Activated T-helper 17 cell treated with anti-CD3 and anti-CD28 coated beads, Interleukin-2, amount 50 U/mL, for 72 hours (primary cell): ENCODE measurements around the gene NAGLU. TPM values are rescaled to one million over a fixed set of nuclear protein-coding genes. Genes with fewer than 3 reads are reported as not detected.

Experiments used
- ATAC-seq: fragments of 150-1000 bp; cut with Tn5 transposase; replicated peaks from 2 replicates; pipeline ENCODE4 v1.10.0; 2021; ENCODE audit warnings: mild to moderate bottlenecking, moderate library complexity
- H3K27ac Mint-ChIP-seq: one replicate; pipeline ENCODE4 v1.8.0; 2022; ENCODE audit warnings: mixed read lengths
- H3K27me3 Mint-ChIP-seq: one replicate; pipeline ENCODE4 v1.8.0; 2022; ENCODE audit warnings: mixed read lengths
- H3K36me3 Mint-ChIP-seq: one replicate; pipeline ENCODE4 v1.8.0; 2022; ENCODE audit warnings: low read depth, mild to moderate bottlenecking, mixed read lengths
- H3K4me1 Mint-ChIP-seq: one replicate; pipeline ENCODE4 v1.8.0; 2022; ENCODE audit warnings: mixed read lengths
- H3K4me3 Mint-ChIP-seq: one replicate; pipeline ENCODE4 v1.8.0; 2022; ENCODE audit warnings: mild to moderate bottlenecking, mixed read lengths
- H3K9me3 Mint-ChIP-seq: one replicate; pipeline ENCODE4 v1.8.0; 2022; ENCODE audit warnings: mixed read lengths
- total RNA-seq, 2 donors: library from RNA; stranded (reverse); gene quantifications; one replicate each; pipeline ENCODE4 v1.2.3, GENCODE V29; 2022

NAGLU gene
- total RNA-seq, 2 donors from 2014 or later = 8.4 to 11.0 TPM

- Mint-ChIP-seq H3K4me1 (peaks cover 18% of the 10 kb centered on the region), H3K36me3 (peaks cover 89% of the 10 kb centered on the region), H3K4me3 (no peak overlapping the region), H3K27me3 (no peaks in the 10 kb centered on the region), H3K9me3 (no peaks in the 10 kb centered on the region), H3K27ac (no peak overlapping the region)
- ATAC-seq = no peak
Measured at GRCh38 chr17:42574463-42574862, 38.4 kb downstream of the NAGLU start.

- Mint-ChIP-seq H3K4me1 (peaks cover 18% of the 10 kb centered on the region), H3K27ac (peak overlapping the region; percentile 95), H3K9me3 (no peaks in the 10 kb centered on the region), H3K4me3 (peak overlapping the region; percentile 91), H3K27me3 (no peaks in the 10 kb centered on the region), H3K36me3 (peaks cover 89% of the 10 kb centered on the region)
- ATAC-seq = peak; percentile 8
Measured at GRCh38 chr17:42577140-42577531, 41.1 kb downstream of the NAGLU start.

GRCh38 chr17:42577532-42578281 is 41.7 kb downstream of the NAGLU start, which contains the start of gene PSMC3IP:
Gene PSMC3IP, minus strand, starts transcription at chr17:42577729. Its CDS starts 43 bp downstream, at chr17:42577686.
- H3K9me3 Mint-ChIP-seq = no peaks in the 10 kb centered on the region
- peaks cover 18% of the 10 kb centered on the region for H3K4me1 Mint-ChIP-seq
- H3K4me3 Mint-ChIP-seq = peak within 1 kb of the TSS; percentile 91
- H3K27me3 Mint-ChIP-seq = no peaks in the 10 kb centered on the region
- ATAC-seq = peak; percentile 97
- peaks cover 89% of the 10 kb centered on the region for H3K36me3 Mint-ChIP-seq
- peak within 1 kb of the TSS; percentile 95 for H3K27ac Mint-ChIP-seq

DNA sequence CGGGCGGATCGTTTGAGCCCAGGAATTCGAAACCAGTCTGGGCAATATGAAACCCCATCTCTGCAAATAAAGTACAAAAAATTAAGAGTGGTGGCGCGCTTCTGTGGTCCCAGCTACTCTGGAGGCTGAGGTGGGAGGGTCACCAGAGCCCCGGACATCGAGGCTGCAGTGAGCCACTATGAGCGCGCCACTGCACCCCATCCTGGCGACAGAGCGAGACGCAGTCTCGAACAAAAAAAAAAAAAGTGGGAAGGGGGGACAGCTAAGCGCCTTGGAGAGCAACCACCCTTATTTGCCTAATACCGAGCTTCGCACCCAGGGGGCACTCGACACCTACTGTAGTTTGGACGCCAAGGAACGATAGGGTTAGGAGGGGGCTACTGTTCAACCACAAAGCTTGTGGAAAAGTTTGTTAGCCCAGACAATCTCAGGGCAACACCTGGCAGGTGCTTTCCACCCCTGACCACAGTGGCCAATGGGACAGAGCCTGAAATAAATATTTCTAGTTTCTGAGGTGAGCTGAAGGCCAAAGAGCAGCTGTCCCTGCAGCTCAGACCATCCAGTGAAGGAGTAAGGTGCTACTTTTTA is 42.3 kb downstream of the NAGLU start:
- Mint-ChIP-seq H3K9me3 (no peaks in the 10 kb centered on the region), H3K4me1 (peaks cover 18% of the 10 kb centered on the region), H3K27ac (peak overlapping the region; percentile 95), H3K27me3 (no peaks in the 10 kb centered on the region), H3K4me3 (peak overlapping the region; percentile 91), H3K36me3 (peaks cover 89% of the 10 kb centered on the region)
- ATAC-seq = peak; percentile 36

DNA sequence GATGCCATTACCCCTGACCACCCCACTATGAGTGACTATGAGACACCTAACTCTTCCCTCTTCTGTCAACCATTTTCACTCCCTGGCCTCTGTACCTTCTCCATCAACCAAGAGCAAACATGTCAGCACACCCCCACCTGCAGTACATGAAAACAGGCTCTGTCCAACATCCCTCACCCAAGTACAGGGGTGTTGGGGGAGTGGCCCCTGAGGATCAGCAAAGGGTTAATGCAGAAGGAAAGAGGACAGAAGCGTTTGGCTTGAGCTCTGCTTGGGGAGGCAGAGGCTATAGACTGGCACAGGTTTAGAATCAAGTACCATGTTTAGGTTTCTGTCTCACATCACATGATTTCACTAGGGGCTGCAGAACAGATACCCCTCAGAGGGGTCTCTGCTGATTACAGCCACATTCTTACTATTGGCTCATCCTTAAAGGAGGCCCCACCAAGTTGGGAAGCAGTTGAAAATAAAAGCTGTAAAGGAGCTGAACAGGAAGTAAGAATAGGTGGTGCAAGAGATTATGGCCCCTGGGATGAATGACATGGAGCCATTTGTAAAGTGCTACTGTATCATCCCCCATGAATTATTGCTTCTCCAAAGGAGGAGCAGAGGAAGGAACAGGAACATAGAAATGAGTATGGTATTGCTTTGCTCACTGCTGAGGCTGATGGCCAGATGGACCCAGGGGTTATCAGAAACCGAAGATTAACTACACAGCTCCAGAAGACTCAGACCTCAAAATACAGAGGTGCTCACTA is 43.9 kb downstream of the NAGLU start:
- H3K4me3 Mint-ChIP-seq = peak overlapping the region; percentile 9
- ATAC-seq = no peak
- no peaks in the 10 kb centered on the region for H3K9me3 Mint-ChIP-seq
- H3K27me3 Mint-ChIP-seq = no peaks in the 10 kb centered on the region
- H3K4me1 Mint-ChIP-seq = peaks cover 18% of the 10 kb centered on the region
- no peak overlapping the region for H3K27ac Mint-ChIP-seq
- peaks cover 89% of the 10 kb centered on the region for H3K36me3 Mint-ChIP-seq

DNA sequence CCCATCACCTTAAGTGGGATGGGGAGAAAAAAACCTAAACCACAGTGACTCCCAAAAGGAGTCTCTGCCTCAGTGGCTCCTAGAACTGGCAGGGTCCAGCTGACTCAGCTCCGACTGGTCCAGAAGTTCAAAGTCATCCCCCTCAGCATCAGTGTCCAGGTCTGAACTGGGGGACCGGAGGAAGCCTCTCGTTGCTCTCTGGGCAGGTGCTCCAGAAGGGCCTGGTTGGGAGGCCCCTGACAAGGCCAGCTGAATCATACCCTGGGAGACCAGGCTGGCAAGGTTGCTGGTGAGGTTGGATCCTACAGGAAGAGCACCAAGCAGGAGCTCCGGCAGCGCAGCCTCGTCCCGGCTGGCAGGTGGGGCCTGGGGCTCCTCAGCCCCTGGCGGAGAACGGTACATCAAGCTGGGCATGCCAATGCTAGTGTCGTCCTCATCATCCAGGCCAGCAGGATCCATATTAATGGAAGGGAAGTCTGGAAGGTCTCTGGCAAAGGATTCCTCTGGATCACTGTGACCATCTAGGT is 45.8 kb downstream of the NAGLU start:
- Mint-ChIP-seq H3K27ac (no peak overlapping the region), H3K4me1 (peaks cover 3% of the 10 kb centered on the region), H3K4me3 (no peak overlapping the region), H3K27me3 (no peaks in the 10 kb centered on the region), H3K36me3 (peaks cover 89% of the 10 kb centered on the region), H3K9me3 (no peaks in the 10 kb centered on the region)
- ATAC-seq = no peak

DNA sequence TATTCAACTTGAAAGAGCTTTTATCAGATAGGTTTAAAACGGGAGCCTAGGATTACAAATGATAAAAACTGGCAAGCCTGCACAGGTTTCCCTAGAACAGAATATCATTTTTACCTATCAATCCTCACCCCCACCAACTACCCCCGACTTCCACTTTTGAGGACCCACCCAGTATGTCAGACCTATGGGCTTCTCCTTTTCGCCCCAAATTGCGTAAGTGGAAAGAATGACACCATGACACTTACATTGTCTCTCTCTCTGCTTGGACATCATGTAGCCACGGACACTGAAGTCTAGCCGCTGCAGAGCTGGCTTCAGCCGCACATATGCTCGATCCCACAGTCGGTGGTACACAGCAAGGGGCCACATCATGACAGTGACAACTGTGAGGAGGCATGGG is 48.8 kb downstream of the NAGLU start:
- H3K27ac Mint-ChIP-seq = peak overlapping the region; percentile 32
- H3K27me3 Mint-ChIP-seq = no peaks in the 10 kb centered on the region
- H3K4me3 Mint-ChIP-seq = no peak overlapping the region
- ATAC-seq = no peak
- H3K9me3 Mint-ChIP-seq = no peaks in the 10 kb centered on the region
- no peaks in the 10 kb centered on the region for H3K4me1 Mint-ChIP-seq
- H3K36me3 Mint-ChIP-seq = peaks cover 100% of the 10 kb centered on the region

DNA sequence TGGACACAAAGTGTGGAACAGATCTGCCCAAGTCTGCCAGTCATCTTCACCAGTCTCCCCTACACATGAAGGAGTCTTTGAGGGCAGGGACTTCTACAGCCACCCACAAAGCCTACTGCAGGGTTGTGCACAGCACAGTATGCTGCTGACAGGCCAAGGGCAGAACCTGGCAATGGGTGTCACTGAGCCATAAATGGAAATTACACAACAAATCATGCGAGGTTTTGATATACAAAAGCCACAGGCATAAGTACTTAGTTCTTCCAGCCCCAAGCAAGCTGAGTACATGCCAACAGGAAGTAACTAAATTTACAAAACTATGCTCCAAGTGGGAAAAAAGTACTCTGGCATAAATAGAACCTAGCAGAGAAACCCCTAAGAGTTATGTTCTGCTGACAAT is 49.3 kb downstream of the NAGLU start:
- Mint-ChIP-seq H3K27me3 (no peaks in the 10 kb centered on the region), H3K4me1 (no peaks in the 10 kb centered on the region), H3K36me3 (peaks cover 100% of the 10 kb centered on the region), H3K4me3 (no peak overlapping the region), H3K9me3 (no peaks in the 10 kb centered on the region), H3K27ac (peak overlapping the region; percentile 32)
- no peak for ATAC-seq

DNA sequence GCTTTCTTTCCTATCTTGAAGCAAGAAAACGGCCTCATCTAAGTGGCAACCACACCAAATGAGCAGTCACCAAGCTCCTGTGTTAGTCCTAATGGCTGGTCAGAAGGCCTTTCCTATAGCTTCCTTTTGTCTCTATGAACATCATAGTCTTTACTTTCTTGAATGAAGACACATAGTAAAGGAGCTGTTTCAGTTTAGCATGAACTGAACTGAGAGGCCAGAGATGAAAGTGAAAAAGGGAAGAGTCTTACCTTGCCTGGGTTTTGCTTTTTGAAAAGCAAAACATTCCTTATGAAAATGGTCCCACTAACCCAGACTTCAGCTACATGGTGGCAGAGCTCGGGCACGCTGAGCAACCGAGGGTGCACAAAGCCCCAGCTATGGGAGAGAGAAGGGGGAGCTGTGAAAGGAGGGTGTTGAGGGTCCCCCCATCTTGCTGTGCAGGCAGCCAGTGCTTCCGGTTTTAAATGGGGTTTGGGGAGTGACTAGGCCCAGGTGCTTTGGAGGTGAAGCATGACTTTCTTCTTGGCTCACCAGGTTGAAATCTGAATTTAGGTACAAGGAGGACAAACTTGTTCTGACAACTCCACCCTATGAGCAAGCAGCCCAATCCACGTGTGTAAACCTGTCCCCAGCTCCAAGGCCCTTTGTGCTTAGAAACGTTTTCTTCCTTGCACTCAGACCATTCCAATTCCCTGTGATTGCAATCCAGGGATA is 50.6 kb downstream of the NAGLU start:
- Mint-ChIP-seq H3K27me3 (no peaks in the 10 kb centered on the region), H3K27ac (no peak overlapping the region), H3K4me3 (no peak overlapping the region), H3K4me1 (no peaks in the 10 kb centered on the region), H3K36me3 (peaks cover 100% of the 10 kb centered on the region), H3K9me3 (no peaks in the 10 kb centered on the region)
- ATAC-seq = no peak

- Mint-ChIP-seq H3K4me3 (no peak overlapping the region), H3K27ac (no peak overlapping the region), H3K27me3 (no peaks in the 10 kb centered on the region)
Measured at GRCh38 chr17:42590886-42591285, 54.8 kb downstream of the NAGLU start.

DNA sequence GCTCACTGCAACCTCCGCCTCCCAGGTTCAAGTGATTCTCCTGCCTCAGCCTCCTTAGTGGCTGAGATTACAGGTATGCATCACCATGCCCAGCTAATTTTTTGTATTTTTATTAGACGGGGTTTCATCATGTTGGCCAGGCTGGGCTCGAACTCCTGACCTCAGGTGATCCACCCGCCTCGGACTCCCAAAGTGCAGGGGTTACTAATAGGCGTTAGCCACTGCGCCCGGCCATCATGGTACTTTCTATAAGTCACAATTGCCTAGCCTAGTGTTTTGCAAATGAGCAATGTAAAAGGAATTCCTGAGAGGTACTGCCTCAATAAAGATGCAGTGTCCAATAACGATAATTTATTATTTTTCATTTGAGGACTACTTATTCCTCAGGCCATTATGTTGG is 55.4 kb downstream of the NAGLU start:
- H3K9me3 Mint-ChIP-seq = no peaks in the 10 kb centered on the region
- H3K27ac Mint-ChIP-seq = no peak overlapping the region

More at GRCh38 chr17:42590886-42591285, 54.8 kb downstream of the NAGLU start:
- Mint-ChIP-seq H3K36me3 (peaks cover 86% of the 10 kb centered on the region), H3K9me3 (no peaks in the 10 kb centered on the region), H3K4me1 (no peaks in the 10 kb centered on the region)
- ATAC-seq = no peak

More for the DNA sequence above, 55.4 kb downstream of the NAGLU start:
- H3K36me3 Mint-ChIP-seq = peaks cover 86% of the 10 kb centered on the region
- H3K27me3 Mint-ChIP-seq = no peaks in the 10 kb centered on the region
- H3K4me3 Mint-ChIP-seq = no peak overlapping the region
- no peak for ATAC-seq
- H3K4me1 Mint-ChIP-seq = peaks cover 2% of the 10 kb centered on the region
